Lower lobe of right lung (tissue), 2 donors: ENCODE measurements around the gene RRP9. TPM values are rescaled to one million over a fixed set of nuclear protein-coding genes. Genes with fewer than 3 reads are reported as not detected.
"Not testable (repeated sequence)": the region's sequence is repeated elsewhere in the genome, so short reads cannot be mapped to it uniquely, and the experiment has no call there.

Experiments used
- ATAC-seq, 2 donors: fragments of 200-7000 bp; cut with Tn5 transposase; one replicate each; pipeline ENCODE4 v1.9.1; 2020 to 2022; ENCODE audit warnings: mild to moderate bottlenecking in 2 of 2, moderate library complexity in 2 of 2
- DNase-seq: peaks from one replicate; pipeline ENCODE4 v3.0.0-alpha.2; 2020
- H3K27ac ChIP-seq: fragments of 200-600 bp; one replicate; pipeline ENCODE4 v1.8.0; 2022
- H3K27me3 ChIP-seq: fragments of 200-600 bp; one replicate; pipeline ENCODE4 v1.8.0; 2022; ENCODE audit warnings: low read depth
- H3K36me3 ChIP-seq: fragments of 200-600 bp; one replicate; pipeline ENCODE4 v1.8.0; 2022; ENCODE audit warnings: mild to moderate bottlenecking
- H3K4me1 ChIP-seq: fragments of 200-600 bp; one replicate; pipeline ENCODE4 v1.8.0; 2022
- H3K4me3 ChIP-seq: fragments of 200-600 bp; one replicate; pipeline ENCODE4 v1.8.0; 2022; ENCODE audit warnings: mild to moderate bottlenecking
- H3K9me3 ChIP-seq: fragments of 200-600 bp; one replicate; pipeline ENCODE4 v1.8.0; 2022
- intact Hi-C: fragments of 100-400 bp; cut with DNase I; formaldehyde crosslinking; loops from one replicate; pipeline ENCODE4 v1.11.0; 2022
- total RNA-seq: library from RNA; stranded (reverse); fragmentation: NEBNext Ultra II Directional; extraction: Animal tissue kit (Norgen Biotek cat#: 25700); gene quantifications from one replicate; pipeline ENCODE4 v1.2.1, GENCODE V29; 2021
- TF ChIP-seq, protein P1 (sequence below): fragments of 200-600 bp; IDR thresholded peaks from one replicate; pipeline ENCODE4 v1.8.0; 2022; ENCODE audit warnings: antibody characterized with exemption, mild to moderate bottlenecking
- donor health status: DM: no; HTN: yes; CAD: no; lungs with severe emphysema.

RRP9 gene
- total RNA-seq, 1 donor from 2014 or later, result 16.2 TPM

DNA sequence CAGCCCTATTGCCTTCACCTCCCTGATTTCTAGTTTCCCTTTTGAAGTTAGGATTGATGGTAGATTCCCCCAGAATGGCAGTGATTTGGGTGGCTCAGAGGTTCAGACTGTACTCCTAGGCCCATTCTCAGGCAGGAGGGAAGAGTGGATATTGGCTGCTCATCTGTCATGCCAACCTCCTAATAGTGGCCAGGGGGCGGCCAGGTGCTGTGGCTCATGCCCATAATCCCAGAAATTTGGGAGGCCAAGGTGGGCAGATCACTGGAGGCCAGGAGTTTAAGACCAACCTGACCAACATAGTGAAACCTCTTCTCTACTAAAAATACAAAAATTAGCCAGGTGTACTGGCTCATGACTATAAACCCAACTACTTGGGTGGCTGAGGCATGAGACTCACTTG is 11.3 kb downstream of the RRP9 start:
- Histone ChIP-seq H3K9me3 (no peaks in the 10 kb centered on the region), H3K36me3 (peaks cover 31% of the 10 kb centered on the region), H3K27me3 (no peaks in the 10 kb centered on the region), H3K4me3 (no peak overlapping the region), H3K27ac (no peak overlapping the region), H3K4me1 (no peaks in the 10 kb centered on the region)
- DNase-seq (no peak), ATAC-seq (no peak)
- intact Hi-C loops, result no loop called here
- TF ChIP-seq, protein P1, sequence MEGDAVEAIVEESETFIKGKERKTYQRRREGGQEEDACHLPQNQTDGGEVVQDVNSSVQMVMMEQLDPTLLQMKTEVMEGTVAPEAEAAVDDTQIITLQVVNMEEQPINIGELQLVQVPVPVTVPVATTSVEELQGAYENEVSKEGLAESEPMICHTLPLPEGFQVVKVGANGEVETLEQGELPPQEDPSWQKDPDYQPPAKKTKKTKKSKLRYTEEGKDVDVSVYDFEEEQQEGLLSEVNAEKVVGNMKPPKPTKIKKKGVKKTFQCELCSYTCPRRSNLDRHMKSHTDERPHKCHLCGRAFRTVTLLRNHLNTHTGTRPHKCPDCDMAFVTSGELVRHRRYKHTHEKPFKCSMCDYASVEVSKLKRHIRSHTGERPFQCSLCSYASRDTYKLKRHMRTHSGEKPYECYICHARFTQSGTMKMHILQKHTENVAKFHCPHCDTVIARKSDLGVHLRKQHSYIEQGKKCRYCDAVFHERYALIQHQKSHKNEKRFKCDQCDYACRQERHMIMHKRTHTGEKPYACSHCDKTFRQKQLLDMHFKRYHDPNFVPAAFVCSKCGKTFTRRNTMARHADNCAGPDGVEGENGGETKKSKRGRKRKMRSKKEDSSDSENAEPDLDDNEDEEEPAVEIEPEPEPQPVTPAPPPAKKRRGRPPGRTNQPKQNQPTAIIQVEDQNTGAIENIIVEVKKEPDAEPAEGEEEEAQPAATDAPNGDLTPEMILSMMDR, result no peak

- peak in 1 of 2 donors; percentile 26 for ATAC-seq
Observed at GRCh38 chr3:51929420-51930003, 12.2 kb downstream of the RRP9 start.

GRCh38 chr3:51928981-51929380 is 12.7 kb downstream of the RRP9 start:
- H3K27ac ChIP-seq, H3K4me3 ChIP-seq, H3K4me1 ChIP-seq, H3K27me3 ChIP-seq, H3K9me3 ChIP-seq, DNase-seq, intact Hi-C loops: not testable (repeated sequence)
- peak in 1 of 2 donors; percentile 22 for ATAC-seq
- peaks cover 17% of the 10 kb centered on the region for H3K36me3 ChIP-seq

More at GRCh38 chr3:51929420-51930003, 12.2 kb downstream of the RRP9 start:
- intact Hi-C loops, result no loop called here
- Histone ChIP-seq H3K27me3 (no peaks in the 10 kb centered on the region), H3K4me3 (no peak overlapping the region), H3K36me3 (peaks cover 22% of the 10 kb centered on the region), H3K27ac (no peak overlapping the region), H3K4me1 (no peaks in the 10 kb centered on the region), H3K9me3 (no peaks in the 10 kb centered on the region)
- TF ChIP-seq, protein P1, result no peak
- no peak for DNase-seq

DNA sequence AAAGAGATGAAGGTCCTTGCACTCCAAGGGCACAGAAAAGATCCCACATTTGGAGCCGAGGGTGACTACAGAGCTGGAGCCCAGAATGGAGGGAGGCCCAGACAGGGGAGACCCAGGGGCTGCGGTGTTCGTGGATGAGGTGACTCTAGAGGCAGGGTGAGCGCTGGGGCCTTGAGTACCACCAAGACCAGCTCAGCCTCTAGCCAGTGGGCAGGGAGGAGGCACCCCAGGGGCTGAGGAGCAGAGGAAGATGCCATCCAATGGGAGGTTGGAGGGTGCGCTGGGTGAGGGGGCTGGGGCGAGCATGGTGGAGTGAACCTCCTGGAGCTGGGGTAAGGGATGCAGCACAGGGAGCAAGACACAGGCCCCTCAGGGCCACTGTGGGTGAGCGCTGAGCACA is 13.3 kb downstream of the RRP9 start:
- Histone ChIP-seq H3K27me3 (no peaks in the 10 kb centered on the region), H3K9me3 (no peaks in the 10 kb centered on the region), H3K36me3 (peaks cover 11% of the 10 kb centered on the region), H3K4me3 (no peak overlapping the region), H3K4me1 (no peaks in the 10 kb centered on the region), H3K27ac (no peak overlapping the region)
- intact Hi-C loops, result no loop called here
- DNase-seq, result no peak
- TF ChIP-seq, protein P1, result no peak
- peak in 1 of 2 donors; percentile 22 for ATAC-seq

GRCh38 chr3:51927061-51927977 is 14.4 kb downstream of the RRP9 start:
- Histone ChIP-seq H3K27me3 (no peaks in the 10 kb centered on the region), H3K9me3 (no peaks in the 10 kb centered on the region)
- ATAC-seq, result no peak

More at GRCh38 chr3:51927061-51927977, 14.4 kb downstream of the RRP9 start:
- H3K4me1 ChIP-seq, result no peaks in the 10 kb centered on the region
- H3K36me3 ChIP-seq, result peaks cover under 1% of the 10 kb centered on the region
- no peak overlapping the region for H3K27ac ChIP-seq
- intact Hi-C loops, result no loop called here
- TF ChIP-seq, protein P1, result no peak
- DNase-seq, result no peak
- no peak overlapping the region for H3K4me3 ChIP-seq
